ENCODE measurements around the gene BDH1.
"Not testable (repeated sequence)": the region's sequence is repeated elsewhere in the genome, so short reads cannot be mapped to it uniquely, and the experiment has no call there.

Gene BDH1

GRCh38 chr3:197577366-197578074, 21.8 kb upstream of the BDH1 start:
- DNase-seq = no peak

GRCh38 chr3:197576838-197577237, 21.1 kb upstream of the BDH1 start:
- DNase-seq = no peak

- DNase-seq = no peak
Measured at GRCh38 chr3:197575362-197575761, 19.6 kb upstream of the BDH1 start.

GRCh38 chr3:197574396-197574991, 18.7 kb upstream of the BDH1 start:
- not testable (repeated sequence) for DNase-seq

GRCh38 chr3:197573048-197573767, 17.4 kb upstream of the BDH1 start:
- DNase-seq = no peak

- DNase-seq = not testable (repeated sequence)
Measured at GRCh38 chr3:197571880-197572172, 16.1 kb upstream of the BDH1 start.

GRCh38 chr3:197571074-197571879, 15.5 kb upstream of the BDH1 start:
- DNase-seq = not testable (repeated sequence)

GRCh38 chr3:197569433-197569832, 13.7 kb upstream of the BDH1 start:
- DNase-seq = not testable (repeated sequence)

- DNase-seq = no peak
Measured at GRCh38 chr3:197567904-197568681, 12.3 kb upstream of the BDH1 start.

- not testable (repeated sequence) for DNase-seq
Measured at GRCh38 chr3:197566155-197566554, 10.4 kb upstream of the BDH1 start.

GRCh38 chr3:197564097-197564843, 8.5 kb upstream of the BDH1 start:
- no peak for DNase-seq

GRCh38 chr3:197562398-197563251, 6.9 kb upstream of the BDH1 start:
- no peak for DNase-seq

- DNase-seq = no peak
Measured at GRCh38 chr3:197561926-197562325, 6.2 kb upstream of the BDH1 start.

- no peak for DNase-seq
Measured at GRCh38 chr3:197559651-197560050, 3.9 kb upstream of the BDH1 start.

GRCh38 chr3:197554562-197555280, 1.0 kb downstream of the BDH1 start:
- DNase-seq = peak; percentile 96

- DNase-seq = no peak
Measured at GRCh38 chr3:197554196-197554561, 1.6 kb downstream of the BDH1 start.

GRCh38 chr3:197552198-197552597, 3.6 kb downstream of the BDH1 start:
- DNase-seq = no peak

- DNase-seq = no peak
Measured at GRCh38 chr3:197550489-197550888, 5.3 kb downstream of the BDH1 start.

- DNase-seq = no peak
Measured at GRCh38 chr3:197549261-197549885, 6.4 kb downstream of the BDH1 start.

All from NCI-H1092 (cell line).